PFSK-1 (cell line): Measurements from ENCODE around the gene ZKSCAN1.

Experiments
- POLR2AphosphoS5 ChIP-seq: IDR thresholded peaks from 2 replicates; pipeline ENCODE4 v1.6.1; 2012; ENCODE audit warnings: low read depth, mild to moderate bottlenecking, control low read depth, low read length, moderate library complexity
- REST ChIP-seq, 2 experiments: IDR thresholded peaks; 2 replicates each; pipeline versions ENCODE4 v1.6.1 to v1.8.0; 2011 to 2012; ENCODE audit warnings: low read depth in 2 of 2, low read length in 2 of 2, control low read depth in 1 of 2, inconsistent platforms in 1 of 2, mild to moderate bottlenecking in 1 of 2, moderate library complexity in 1 of 2; ENCODE audit not compliant: insufficient read depth in 1 of 2
- TAF1 ChIP-seq: IDR thresholded peaks from 2 replicates; pipeline ENCODE4 v1.6.1; 2012; ENCODE audit warnings: low read length, control low read depth, borderline replicate concordance; ENCODE audit not compliant: insufficient read depth

- no peak for TF ChIP-seq POLR2AphosphoS5
- TF ChIP-seq REST (IDR thresholded peaks at IDR 0.05; ENCODE audit: insufficient read depth in 1 of 2, low read depth in 2 of 2, low read length in 2 of 2) = no peak
- TF ChIP-seq TAF1 = no peak
These were observed 50.2 kb downstream of the ZKSCAN1 start for GRCh38 chr7:100065452-100066186.
